ENCODE results near the gene MTMR11. TPM values are rescaled to one million over a fixed set of nuclear protein-coding genes. Genes with fewer than 3 reads are reported as not detected.

The MTMR11 gene
- total and polyA plus RNA-seq, 9 of the 15 experiments (the other 6 are each of a cell fraction or from before 2014, with no cell fraction given) = 0.09 to 1.6 (median 0.51) TPM

DNA sequence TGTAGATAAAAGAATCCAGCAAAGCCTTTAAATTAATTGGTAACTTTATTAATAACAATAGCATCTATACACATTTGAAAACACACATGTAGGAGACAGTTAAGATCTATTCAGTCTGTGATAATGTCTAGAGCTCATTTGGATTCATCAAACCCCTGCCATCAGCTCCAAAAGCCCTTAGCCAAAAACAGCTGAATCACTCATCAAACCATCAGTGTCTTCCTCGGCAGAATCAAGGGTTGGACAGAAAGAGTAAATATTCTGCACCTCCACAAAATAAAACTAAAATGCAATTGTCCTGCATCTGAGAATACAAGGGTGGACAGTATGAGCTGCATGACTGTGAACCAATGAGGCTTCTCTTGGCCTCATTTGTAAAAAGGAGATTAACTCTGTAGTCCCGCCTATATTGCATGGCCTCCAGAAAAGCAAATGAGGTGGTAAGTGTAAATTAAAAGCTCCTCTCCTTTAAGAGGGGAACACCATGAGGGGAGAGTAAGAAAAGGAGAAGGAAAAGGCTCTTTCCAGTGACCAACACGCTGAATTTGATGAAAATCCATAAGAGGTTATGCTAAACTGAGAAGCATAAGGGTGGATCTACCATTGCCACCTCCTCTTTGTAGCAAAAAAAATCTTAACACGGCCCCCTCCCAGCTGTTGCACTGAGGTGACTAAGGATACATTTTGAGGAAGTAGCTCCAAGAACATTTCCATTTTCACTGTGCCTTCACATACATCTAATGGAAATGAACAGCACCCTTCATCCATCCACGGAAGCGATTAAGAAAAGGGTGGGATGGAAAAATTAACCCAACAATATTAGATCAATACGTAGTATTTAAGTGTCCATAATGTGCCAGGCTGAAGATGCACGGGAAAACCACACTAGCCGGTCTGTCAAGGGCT is 52.0 kb downstream of the MTMR11 start (continued):
- TF ChIP-seq, protein P1, sequence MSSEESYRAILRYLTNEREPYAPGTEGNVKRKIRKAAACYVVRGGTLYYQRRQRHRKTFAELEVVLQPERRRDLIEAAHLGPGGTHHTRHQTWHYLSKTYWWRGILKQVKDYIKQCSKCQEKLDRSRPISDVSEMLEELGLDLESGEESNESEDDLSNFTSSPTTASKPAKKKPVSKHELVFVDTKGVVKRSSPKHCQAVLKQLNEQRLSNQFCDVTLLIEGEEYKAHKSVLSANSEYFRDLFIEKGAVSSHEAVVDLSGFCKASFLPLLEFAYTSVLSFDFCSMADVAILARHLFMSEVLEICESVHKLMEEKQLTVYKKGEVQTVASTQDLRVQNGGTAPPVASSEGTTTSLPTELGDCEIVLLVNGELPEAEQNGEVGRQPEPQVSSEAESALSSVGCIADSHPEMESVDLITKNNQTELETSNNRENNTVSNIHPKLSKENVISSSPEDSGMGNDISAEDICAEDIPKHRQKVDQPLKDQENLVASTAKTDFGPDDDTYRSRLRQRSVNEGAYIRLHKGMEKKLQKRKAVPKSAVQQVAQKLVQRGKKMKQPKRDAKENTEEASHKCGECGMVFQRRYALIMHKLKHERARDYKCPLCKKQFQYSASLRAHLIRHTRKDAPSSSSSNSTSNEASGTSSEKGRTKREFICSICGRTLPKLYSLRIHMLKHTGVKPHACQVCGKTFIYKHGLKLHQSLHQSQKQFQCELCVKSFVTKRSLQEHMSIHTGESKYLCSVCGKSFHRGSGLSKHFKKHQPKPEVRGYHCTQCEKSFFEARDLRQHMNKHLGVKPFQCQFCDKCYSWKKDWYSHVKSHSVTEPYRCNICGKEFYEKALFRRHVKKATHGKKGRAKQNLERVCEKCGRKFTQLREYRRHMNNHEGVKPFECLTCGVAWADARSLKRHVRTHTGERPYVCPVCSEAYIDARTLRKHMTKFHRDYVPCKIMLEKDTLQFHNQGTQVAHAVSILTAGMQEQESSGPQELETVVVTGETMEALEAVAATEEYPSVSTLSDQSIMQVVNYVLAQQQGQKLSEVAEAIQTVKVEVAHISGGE (CRISPR knock-in tag; IDR thresholded peaks at IDR 0.05) = peak in 1 of 3 experiments; percentile 48; a peak in 1 of 6 replicates
- TF ChIP-seq SIRT6 (IDR thresholded peaks at IDR 0.05; ENCODE audit: low read depth, low read length) (no peak), ZNF57 (CRISPR knock-in tag; IDR thresholded peaks at IDR 0.05) (no peak), ADNP (tag; IDR thresholded peaks at IDR 0.05) (no peak), SUPT5H (IDR thresholded peaks at IDR 0.05) (no peak; the same call in 1 of the 2 replicates), POU5F1 (IDR thresholded peaks at IDR 0.05; ENCODE audit: borderline replicate concordance, low read depth, low read length, partially characterized antibody) (no peak), ZNF589 (CRISPR knock-in tag; IDR thresholded peaks at IDR 0.05; ENCODE audit: low read depth) (0 out of 2 replicates have a peak, but pooled peaks have one; percentile 41), SRF (CRISPR knock-in tag; IDR thresholded peaks at IDR 0.05) (0 out of 4 replicates have a peak, but pooled peaks of 1 of the 2 experiments have one; percentile 16), EZH2 (IDR thresholded peaks at IDR 0.05; ENCODE audit: borderline replicate concordance, low read depth, low read length) (no peak), SAP30 (IDR thresholded peaks at IDR 0.05; ENCODE audit: borderline replicate concordance, insufficient read depth, low read depth, low read length, poor library complexity, severe bottlenecking) (no peak), ZNF140 (CRISPR knock-in tag; IDR thresholded peaks at IDR 0.05) (no peak)
- TF ChIP-seq, protein P2, sequence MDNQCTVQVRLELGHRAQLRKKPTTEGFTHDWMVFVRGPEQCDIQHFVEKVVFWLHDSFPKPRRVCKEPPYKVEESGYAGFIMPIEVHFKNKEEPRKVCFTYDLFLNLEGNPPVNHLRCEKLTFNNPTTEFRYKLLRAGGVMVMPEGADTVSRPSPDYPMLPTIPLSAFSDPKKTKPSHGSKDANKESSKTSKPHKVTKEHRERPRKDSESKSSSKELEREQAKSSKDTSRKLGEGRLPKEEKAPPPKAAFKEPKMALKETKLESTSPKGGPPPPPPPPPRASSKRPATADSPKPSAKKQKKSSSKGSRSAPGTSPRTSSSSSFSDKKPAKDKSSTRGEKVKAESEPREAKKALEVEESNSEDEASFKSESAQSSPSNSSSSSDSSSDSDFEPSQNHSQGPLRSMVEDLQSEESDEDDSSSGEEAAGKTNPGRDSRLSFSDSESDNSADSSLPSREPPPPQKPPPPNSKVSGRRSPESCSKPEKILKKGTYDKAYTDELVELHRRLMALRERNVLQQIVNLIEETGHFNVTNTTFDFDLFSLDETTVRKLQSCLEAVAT (IDR thresholded peaks at IDR 0.05) = peak in 1 of 2 experiments; percentile 55; a peak in 3 of 4 replicates
- TF ChIP-seq, protein P3, sequence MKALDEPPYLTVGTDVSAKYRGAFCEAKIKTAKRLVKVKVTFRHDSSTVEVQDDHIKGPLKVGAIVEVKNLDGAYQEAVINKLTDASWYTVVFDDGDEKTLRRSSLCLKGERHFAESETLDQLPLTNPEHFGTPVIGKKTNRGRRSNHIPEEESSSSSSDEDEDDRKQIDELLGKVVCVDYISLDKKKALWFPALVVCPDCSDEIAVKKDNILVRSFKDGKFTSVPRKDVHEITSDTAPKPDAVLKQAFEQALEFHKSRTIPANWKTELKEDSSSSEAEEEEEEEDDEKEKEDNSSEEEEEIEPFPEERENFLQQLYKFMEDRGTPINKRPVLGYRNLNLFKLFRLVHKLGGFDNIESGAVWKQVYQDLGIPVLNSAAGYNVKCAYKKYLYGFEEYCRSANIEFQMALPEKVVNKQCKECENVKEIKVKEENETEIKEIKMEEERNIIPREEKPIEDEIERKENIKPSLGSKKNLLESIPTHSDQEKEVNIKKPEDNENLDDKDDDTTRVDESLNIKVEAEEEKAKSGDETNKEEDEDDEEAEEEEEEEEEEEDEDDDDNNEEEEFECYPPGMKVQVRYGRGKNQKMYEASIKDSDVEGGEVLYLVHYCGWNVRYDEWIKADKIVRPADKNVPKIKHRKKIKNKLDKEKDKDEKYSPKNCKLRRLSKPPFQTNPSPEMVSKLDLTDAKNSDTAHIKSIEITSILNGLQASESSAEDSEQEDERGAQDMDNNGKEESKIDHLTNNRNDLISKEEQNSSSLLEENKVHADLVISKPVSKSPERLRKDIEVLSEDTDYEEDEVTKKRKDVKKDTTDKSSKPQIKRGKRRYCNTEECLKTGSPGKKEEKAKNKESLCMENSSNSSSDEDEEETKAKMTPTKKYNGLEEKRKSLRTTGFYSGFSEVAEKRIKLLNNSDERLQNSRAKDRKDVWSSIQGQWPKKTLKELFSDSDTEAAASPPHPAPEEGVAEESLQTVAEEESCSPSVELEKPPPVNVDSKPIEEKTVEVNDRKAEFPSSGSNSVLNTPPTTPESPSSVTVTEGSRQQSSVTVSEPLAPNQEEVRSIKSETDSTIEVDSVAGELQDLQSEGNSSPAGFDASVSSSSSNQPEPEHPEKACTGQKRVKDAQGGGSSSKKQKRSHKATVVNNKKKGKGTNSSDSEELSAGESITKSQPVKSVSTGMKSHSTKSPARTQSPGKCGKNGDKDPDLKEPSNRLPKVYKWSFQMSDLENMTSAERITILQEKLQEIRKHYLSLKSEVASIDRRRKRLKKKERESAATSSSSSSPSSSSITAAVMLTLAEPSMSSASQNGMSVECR (CRISPR knock-in tag; IDR thresholded peaks at IDR 0.05) = peak; percentile 66; the same call in 1 of the 2 replicates

Measured in K562 (cell line).